SU-DHL-6 (cell line): ENCODE measurements around the gene COPS9.

Experiments used
- H2AFZ ChIP-seq: fragments of 200-600 bp; sonication (generic); 2 replicates; pipeline ENCODE4 v1.6.1; 2014; ENCODE audit warnings: low read depth, mild to moderate bottlenecking, moderate library complexity, mixed read lengths, antibody characterized with exemption, low read length; ENCODE audit not compliant: severe bottlenecking
- H3F3A ChIP-seq: fragments of 200-600 bp; shearing (Covaris generic); 2 replicates; pipeline ENCODE4 v1.6.0; 2016; ENCODE audit warnings: antibody characterized with exemption, mild to moderate bottlenecking; ENCODE audit not compliant: insufficient read depth
- H3K27ac ChIP-seq: fragments of 200-600 bp; sonication (generic); 2 replicates; pipeline ENCODE4 v1.5.1; 2016; ENCODE audit warnings: low read depth, mild to moderate bottlenecking, low read length, moderate library complexity, mixed read lengths
- H3K27me3 ChIP-seq: fragments of 200-600 bp; sonication (generic), shearing (Covaris generic); 2 replicates; pipeline ENCODE4 v1.6.0; 2014; ENCODE audit warnings: mild to moderate bottlenecking, low read length
- H3K36me3 ChIP-seq: fragments of 200-600 bp; sonication (generic); 2 replicates; pipeline ENCODE4 v1.6.1; 2014; ENCODE audit warnings: mild to moderate bottlenecking, low read length, mixed read lengths
- H3K4me2 ChIP-seq: fragments of 300-600, 200-600 bp; shearing (Covaris generic), sonication (generic); 2 replicates; pipeline ENCODE4 v1.6.0; 2014; ENCODE audit warnings: low read length, low read depth, mild to moderate bottlenecking; ENCODE audit not compliant: poor library complexity, severe bottlenecking
- H3K4me3 ChIP-seq: fragments of 200-600 bp; sonication (generic); 2 replicates; pipeline ENCODE4 v1.5.1; 2014; ENCODE audit warnings: antibody characterized with exemption, low read length, mild to moderate bottlenecking, mixed read lengths; ENCODE audit not compliant: insufficient read depth, poor library complexity, severe bottlenecking
- H3K79me2 ChIP-seq: fragments of 200-600 bp; sonication (generic); 2 replicates; pipeline ENCODE4 v1.6.1; 2014; ENCODE audit warnings: mild to moderate bottlenecking, low read length, moderate library complexity; ENCODE audit not compliant: insufficient read depth
- H3K9ac ChIP-seq: fragments of 200-600 bp; sonication (generic); 2 replicates; pipeline ENCODE4 v1.7.0; 2014; ENCODE audit warnings: mild to moderate bottlenecking, low read length
- H3K9me2 ChIP-seq: fragments of 200-600 bp; sonication (generic); replicated peaks from 2 replicates; pipeline ENCODE4 v1.6.1; 2014; ENCODE audit warnings: low read length; ENCODE audit not compliant: insufficient read depth
- H3K9me3 ChIP-seq: fragments of 200-600 bp; sonication (generic); 2 replicates; pipeline ENCODE4 v1.6.1; 2014; ENCODE audit warnings: low read length, mixed read lengths; ENCODE audit not compliant: insufficient read depth
- H4K20me1 ChIP-seq: fragments of 200-600 bp; sonication (generic); 2 replicates; pipeline ENCODE4 v1.6.1; 2014; ENCODE audit warnings: low read depth, mild to moderate bottlenecking, antibody characterized with exemption, low read length, moderate library complexity, mixed read lengths
- CTCF ChIP-seq: fragments of 200-600 bp; sonication (generic); IDR thresholded peaks from one replicate; pipeline ENCODE4 v1.5.1; 2017; ENCODE audit warnings: antibody characterized with exemption, mild to moderate bottlenecking, low read length, moderate library complexity; ENCODE audit not compliant: insufficient read depth, poor library complexity, severe bottlenecking
- EZH2phosphoT487 ChIP-seq: fragments of 200-600 bp; sonication (generic), shearing (Covaris generic); conservative IDR thresholded peaks from 2 replicates; pipeline ENCODE4 v1.6.1; 2018; ENCODE audit warnings: mild to moderate bottlenecking, antibody characterized with exemption, low read length, moderate library complexity, mixed read lengths

Gene COPS9

DNA sequence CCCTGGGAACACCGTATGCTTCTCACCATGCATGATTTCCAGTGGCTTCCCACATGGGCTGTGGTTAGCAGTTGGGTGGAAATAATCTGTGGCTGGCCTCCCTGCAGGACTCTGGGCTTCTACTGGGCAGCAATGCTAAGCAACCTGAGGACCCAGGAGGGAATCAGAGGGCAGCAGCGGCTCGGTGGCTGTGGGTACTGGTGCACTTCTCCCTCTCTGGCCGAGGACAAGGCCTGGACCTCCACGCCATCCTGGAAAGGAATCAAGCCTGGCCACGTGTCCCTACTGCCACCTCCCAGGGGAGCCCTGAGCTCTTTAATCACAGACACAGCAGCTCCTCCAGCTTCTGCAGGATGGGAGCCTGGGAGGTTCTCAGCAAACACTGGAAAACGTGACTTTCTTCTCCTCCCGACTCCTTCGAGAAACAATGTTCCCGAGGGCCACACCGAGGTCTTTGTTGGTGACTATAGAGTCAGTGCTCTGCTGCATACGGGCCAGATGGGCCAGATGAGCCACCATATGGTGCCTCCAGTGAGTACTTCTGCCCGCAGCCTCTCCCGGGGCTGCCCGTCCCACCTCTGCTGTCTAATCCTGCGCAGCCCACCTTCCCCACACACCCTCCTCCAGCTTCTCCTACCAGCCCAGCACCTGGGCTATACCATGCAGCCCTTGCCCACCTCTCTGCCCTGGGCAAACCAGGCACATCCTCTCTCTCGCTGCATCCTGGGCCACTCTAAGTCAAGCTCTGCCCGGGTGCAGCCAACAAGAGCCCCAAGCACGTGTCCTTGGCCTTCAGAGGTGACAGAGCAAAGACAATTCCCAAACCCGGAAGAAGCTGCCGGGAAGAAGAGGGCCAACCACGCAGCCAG lies 47.1 kb upstream of the COPS9 start:
- no peak overlapping the region for H3K4me2 ChIP-seq
- TF ChIP-seq CTCF (no peak), EZH2phosphoT487 (no peak)

GRCh38 chr2:240182476-240182875 lies 46.4 kb upstream of the COPS9 start:
- Histone ChIP-seq H3K27ac (no peak overlapping the region), H3K4me3 (no peak overlapping the region), H3K9me2 (no peaks in the 10 kb centered on the region), H3F3A (no peaks in the 10 kb centered on the region), H3K27me3 (no peaks in the 10 kb centered on the region), H4K20me1 (no peaks in the 10 kb centered on the region), H3K9ac (no peak overlapping the region), H3K36me3 (no peaks in the 10 kb centered on the region), H2AFZ (no peak overlapping the region), H3K9me3 (0 out of 2 replicates have a peak, but pooled peaks cover 3% of the 10 kb centered on the region), H3K79me2 (no peaks in the 10 kb centered on the region), H3K4me2 (no peak overlapping the region)
- no peak for TF ChIP-seq EZH2phosphoT487
- no peak for TF ChIP-seq CTCF

More for the DNA sequence above, 47.1 kb upstream of the COPS9 start:
- Histone ChIP-seq H3K79me2 (no peaks in the 10 kb centered on the region), H3F3A (no peaks in the 10 kb centered on the region), H3K9me2 (no peaks in the 10 kb centered on the region), H3K36me3 (no peaks in the 10 kb centered on the region), H3K4me3 (no peak overlapping the region), H4K20me1 (no peaks in the 10 kb centered on the region), H3K9me3 (0 out of 2 replicates have a peak, but pooled peaks cover 11% of the 10 kb centered on the region), H3K27me3 (no peaks in the 10 kb centered on the region), H2AFZ (no peak overlapping the region), H3K9ac (no peak overlapping the region), H3K27ac (no peak overlapping the region)

DNA sequence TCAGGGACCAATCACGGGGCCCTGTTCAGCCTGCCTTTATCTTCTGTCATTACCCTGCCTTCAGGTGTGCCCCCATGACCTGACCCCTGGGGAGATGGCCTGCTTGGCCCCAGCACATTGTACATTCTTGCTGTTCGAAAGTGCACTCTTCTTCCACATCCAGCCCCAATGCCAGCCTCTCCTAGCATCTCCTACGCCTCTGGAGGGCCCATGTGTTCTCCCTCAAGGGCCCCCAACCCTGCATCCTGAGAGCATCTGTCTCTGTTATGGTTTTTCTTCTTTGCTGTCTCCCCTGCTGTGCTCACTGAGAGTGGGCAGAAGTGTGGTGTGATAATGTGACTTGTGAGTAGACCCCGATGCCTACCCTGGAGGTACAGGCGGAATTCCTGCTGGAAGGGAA lies 45.9 kb upstream of the COPS9 start:
- no peak overlapping the region for H2AFZ ChIP-seq
- H3K4me3 ChIP-seq: no peak overlapping the region
- H3K9me2 ChIP-seq: no peaks in the 10 kb centered on the region
- H3F3A ChIP-seq: no peaks in the 10 kb centered on the region
- no peak overlapping the region for H3K4me2 ChIP-seq
- no peaks in the 10 kb centered on the region for H3K27me3 ChIP-seq
- no peak overlapping the region for H3K27ac ChIP-seq
- H3K79me2 ChIP-seq: no peaks in the 10 kb centered on the region
- no peaks in the 10 kb centered on the region for H3K9me3 ChIP-seq
- TF ChIP-seq EZH2phosphoT487 (no peak), CTCF (no peak)
- H3K36me3 ChIP-seq: no peaks in the 10 kb centered on the region
- no peaks in the 10 kb centered on the region for H4K20me1 ChIP-seq
- no peak overlapping the region for H3K9ac ChIP-seq
